RPMI8226 (cell line): ENCODE measurements around the gene USP40.

Experiments used
- DNase-seq: peaks from one replicate; pipeline ENCODE4 v3.0.0-alpha.2; 2015

The USP40 gene

GRCh38 chr2:233551491-233551890, 15.1 kb downstream of the USP40 start:
- DNase-seq: no peak

- DNase-seq: no peak
Observed at GRCh38 chr2:233546774-233547173, 19.8 kb downstream of the USP40 start.

- no peak for DNase-seq
Observed at GRCh38 chr2:233546101-233546500, 20.5 kb downstream of the USP40 start.

GRCh38 chr2:233544200-233544610, 22.4 kb downstream of the USP40 start:
- DNase-seq: no peak

GRCh38 chr2:233542507-233542906, 24.1 kb downstream of the USP40 start:
- no peak for DNase-seq

GRCh38 chr2:233538741-233539140, 27.8 kb downstream of the USP40 start:
- DNase-seq: no peak

- no peak for DNase-seq
Observed at GRCh38 chr2:233535271-233535670, 31.3 kb downstream of the USP40 start.

GRCh38 chr2:233532971-233533370, 33.6 kb downstream of the USP40 start:
- no peak for DNase-seq

- DNase-seq: no peak
Observed at GRCh38 chr2:233531955-233532354, 34.6 kb downstream of the USP40 start.

GRCh38 chr2:233530381-233530780, 36.2 kb downstream of the USP40 start:
- no peak for DNase-seq

GRCh38 chr2:233528182-233528581, 38.4 kb downstream of the USP40 start:
- no peak for DNase-seq

- no peak for DNase-seq
Observed at GRCh38 chr2:233525791-233526190, 40.8 kb downstream of the USP40 start.

- DNase-seq: peak; percentile 45
Observed at GRCh38 chr2:233519787-233520611, 46.6 kb downstream of the USP40 start.

- DNase-seq: peak; percentile 90
Observed at GRCh38 chr2:233513953-233514655, 52.5 kb downstream of the USP40 start.

- no peak for DNase-seq
Observed at GRCh38 chr2:233503947-233504637, 62.5 kb downstream of the USP40 start.

GRCh38 chr2:233503481-233503880, 63.1 kb downstream of the USP40 start:
- no peak for DNase-seq

- DNase-seq: no peak
Observed at GRCh38 chr2:233501198-233502076, 65.1 kb downstream of the USP40 start.

GRCh38 chr2:233499928-233500327, 66.7 kb downstream of the USP40 start:
- DNase-seq: no peak

- no peak for DNase-seq
Observed at GRCh38 chr2:233498126-233498525, 68.5 kb downstream of the USP40 start.

GRCh38 chr2:233497692-233498091, 68.9 kb downstream of the USP40 start:
- DNase-seq: no peak

GRCh38 chr2:233495503-233496496, 70.8 kb downstream of the USP40 start:
- no peak for DNase-seq
